Activated CD4-positive, alpha-beta T cell treated with anti-CD3 and anti-CD28 coated beads, Interleukin-2, amount 50 U/mL, for 24 hours (primary cell): ENCODE data around the gene PUSL1.

ENCODE experiments used
- DNase-seq, 2 donors: peaks; one replicate each; pipeline ENCODE4 v3.0.0-alpha.2; 2020; ENCODE audit warnings: low read depth in 1 of 2, low spot score in 1 of 2

PUSL1 gene

DNA sequence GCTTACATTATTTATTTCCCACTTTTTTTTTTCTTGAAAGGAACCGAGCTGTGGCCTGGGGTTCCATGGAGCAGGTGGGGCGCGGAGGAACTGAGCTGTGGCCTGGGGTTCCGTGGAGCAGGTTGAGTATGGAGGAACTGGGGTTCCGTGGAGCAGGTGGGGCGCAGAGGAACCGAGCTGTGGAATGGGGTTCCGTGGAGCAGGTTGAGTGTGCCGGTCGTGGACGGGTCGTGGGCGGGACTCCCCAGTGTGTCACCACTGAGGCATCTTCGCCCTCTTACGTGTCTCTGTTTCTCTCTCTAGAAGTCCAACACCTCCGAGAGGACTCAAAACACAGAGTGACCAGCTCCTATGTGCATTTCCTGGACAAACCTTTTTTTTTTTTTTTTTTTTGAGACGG is 29.4 kb upstream of the PUSL1 start:
- DNase-seq, result no peak

DNA sequence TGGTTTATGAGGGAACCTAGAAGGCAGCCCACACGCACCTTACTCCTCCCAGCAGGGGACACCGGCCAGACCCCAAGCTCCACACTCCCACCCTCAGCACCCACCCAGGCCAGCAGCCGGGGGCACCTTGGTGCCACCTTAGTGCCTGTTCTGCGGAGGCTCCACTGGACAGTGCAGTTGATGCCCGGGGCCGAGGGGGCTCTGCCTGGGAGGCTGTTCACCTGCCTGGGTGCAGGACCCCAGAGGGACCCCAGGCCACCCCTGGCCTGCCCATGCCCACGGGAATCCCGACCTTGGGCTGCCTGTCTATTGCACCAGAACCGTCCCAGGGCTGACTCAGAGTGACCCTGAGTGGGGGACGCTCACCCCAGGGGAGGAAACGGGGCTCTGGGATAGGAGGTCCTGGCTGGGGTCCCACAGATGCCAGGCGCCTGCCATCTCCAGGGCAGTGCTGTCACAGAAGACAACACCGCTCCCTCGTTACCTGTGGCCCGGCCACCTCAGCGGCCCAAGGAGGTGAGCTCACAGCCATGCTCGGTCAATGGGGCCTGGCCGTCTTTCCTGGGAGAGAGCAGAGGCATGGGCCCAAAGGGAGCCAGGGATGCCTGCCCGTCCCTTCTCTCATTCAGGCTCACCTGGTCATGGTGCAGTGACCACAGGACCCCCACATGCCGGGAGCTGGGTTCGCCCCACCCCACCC is 27.5 kb upstream of the PUSL1 start:
- no peak for DNase-seq

DNA sequence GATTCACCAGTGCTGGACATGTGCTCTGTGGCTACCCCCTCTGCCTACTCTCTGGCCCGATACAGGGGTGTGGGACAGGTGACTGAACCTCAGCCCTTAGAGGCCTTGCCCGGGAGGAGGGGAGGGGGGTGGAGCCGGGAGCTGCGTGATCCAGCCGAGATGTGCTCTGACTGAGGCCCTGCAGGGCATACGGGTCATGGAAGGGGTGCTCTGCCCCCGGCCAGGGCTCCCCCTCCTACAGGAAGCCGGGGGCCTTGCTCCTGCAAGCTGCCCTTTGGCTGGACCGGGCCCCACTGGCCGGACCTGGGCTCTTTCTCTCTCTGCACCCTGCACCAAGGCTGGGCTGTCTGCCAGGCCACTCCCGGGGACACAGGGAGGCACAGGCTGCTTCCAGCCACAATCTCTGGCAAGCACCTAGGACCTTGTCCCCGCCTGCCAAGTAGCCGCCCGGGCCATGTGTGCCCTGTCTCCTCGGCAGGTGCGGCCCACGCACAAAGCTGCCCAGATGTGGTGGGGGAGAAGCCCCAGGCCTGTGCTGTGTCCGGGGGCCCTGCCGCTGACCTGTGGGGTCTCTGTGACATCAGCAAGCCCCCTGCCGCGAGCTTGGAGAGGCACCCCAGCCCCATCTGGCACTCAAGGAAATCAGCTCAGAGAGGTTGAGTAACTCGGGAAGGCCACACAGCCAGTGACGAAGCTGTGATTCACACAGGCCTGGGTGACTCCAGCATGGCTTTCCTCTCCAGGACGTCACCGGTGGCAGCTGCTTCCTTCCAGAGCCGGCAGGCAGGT is 26.7 kb upstream of the PUSL1 start:
- no peak for DNase-seq

DNA sequence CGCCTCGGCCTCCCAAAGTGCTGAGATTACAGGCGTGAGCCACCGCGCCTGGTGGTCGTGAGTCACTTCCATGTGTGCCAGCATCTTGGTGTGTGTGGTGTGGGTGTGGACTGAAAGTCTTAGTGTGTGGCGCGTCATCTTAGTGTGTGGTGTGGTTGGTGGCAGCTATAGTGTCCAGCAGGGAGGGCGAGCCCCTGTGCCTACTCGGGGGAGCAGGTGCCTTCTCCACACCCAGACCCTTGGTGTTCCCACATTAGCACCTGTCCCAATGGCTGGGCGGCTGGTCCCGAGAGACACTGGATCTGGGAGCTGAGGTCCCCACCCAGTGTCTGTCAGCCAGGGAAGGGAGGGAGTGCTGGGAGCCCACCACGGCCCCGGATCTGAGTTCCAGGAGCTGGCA is 25.4 kb upstream of the PUSL1 start:
- DNase-seq, result no peak

DNA sequence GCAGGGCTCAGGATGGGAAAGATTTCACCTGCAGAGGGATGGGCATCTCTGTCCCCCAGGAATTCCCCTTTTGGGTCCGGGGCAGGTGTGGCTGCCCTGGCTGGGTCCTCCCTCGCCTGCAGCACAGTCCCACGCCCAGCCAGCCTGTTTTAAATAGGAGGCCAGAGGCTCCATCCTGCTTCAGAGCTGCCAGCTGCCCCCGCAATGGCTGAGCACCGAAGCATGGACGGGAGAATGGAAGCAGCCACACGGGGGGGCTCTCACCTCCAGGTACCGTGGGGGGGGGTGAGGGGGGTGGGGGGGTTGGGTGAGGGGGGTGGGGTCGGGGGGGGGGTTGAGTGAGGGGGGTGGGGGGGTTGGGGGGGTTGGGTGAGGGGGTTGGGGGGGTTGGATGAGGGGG is 24.6 kb upstream of the PUSL1 start:
- DNase-seq, result no peak

DNA sequence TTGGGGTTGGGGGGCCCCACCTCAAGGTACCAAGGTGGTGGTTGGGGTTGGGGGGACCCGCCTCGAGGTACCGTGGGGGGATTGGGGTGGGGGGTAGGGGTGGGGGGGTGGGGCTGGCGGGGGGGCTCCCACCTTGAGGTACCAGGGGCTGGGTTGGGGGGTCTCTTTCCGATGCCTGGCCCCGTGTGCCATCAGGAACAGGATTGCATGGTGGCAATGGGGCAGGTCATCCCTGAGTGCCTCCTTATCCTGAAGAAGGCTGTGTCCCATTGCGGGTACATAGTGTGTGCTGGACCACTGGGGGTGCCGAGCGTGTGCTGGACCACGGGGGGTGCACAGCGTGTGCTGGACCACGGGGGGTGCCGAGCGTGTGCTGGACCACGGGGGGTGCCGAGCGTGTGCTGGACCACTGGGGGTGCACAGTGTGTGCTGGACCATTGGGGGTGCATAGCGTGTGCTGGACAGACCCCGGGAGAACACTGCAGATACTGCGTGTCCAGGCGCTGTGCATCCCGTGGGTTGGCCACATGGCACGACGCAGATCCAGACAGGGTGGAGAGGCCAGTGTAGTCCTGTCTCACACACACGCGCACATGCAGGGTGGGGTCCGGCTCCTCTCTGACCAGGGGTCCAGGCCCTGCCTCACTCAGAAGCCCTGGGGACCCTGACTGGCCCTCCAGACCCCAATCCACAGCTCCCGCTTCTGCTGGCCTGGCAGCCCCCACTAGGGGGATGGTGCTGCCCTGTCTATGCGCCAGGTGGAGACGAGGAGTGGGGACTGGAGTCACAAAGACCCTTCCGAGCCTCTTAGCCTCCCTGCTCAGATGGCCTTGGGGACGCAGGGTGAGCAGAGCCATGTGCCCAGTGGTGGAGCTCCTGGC is 23.9 kb upstream of the PUSL1 start:
- no peak for DNase-seq

DNA sequence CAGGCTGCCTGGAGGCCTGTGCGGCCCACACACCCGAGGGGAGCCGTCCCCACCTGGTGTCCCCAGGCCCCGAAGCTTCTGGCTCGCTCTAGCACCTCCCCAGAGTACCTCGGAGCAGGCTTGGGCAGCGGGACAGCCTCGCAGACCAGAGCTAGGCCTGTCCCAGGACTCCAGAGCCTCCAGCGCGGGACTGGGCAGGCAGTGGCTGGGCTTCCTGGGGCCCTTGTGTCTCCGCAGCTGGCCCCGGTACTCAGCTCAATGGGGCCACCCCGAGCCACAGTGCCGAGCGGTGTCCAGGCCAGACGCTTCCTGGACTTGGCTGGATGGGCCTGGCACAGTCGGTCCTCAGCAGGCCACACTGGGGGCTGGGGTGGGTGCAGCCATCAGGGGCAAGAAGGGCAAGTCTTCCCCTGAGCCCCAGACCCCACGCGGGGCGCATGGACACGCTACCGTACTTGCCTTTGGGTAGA is 23.3 kb upstream of the PUSL1 start:
- DNase-seq, result no peak

DNA sequence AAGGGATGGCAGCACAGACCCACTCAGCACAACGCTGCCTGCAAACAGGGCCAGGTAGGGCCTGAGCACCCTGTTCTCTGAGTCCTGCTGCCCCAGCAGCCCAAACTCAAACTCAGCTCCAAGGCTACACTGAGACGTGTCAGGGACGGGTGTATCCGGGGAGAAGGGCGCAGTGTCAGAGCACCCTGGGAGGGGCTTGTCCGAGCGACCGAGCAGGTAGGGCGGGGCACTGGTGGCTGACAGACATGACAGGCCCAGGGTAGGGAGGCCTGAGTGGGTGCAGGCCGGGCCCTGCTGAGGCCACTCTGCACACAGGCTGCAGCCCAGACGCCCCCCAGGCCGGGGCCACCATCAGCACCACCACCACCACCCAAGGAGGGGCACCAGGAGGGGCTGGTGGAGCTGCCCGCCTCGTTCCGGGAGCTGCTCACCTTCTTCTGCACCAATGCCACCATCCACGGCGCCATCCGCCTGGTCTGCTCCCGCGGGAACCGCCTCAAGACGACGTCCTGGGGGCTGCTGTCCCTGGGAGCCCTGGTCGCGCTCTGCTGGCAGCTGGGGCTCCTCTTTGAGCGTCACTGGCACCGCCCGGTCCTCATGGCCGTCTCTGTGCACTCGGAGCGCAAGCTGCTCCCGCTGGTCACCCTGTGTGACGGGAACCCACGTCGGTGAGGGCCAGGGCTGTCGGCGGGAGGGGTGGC is 22.6 kb upstream of the PUSL1 start:
- DNase-seq, result no peak

DNA sequence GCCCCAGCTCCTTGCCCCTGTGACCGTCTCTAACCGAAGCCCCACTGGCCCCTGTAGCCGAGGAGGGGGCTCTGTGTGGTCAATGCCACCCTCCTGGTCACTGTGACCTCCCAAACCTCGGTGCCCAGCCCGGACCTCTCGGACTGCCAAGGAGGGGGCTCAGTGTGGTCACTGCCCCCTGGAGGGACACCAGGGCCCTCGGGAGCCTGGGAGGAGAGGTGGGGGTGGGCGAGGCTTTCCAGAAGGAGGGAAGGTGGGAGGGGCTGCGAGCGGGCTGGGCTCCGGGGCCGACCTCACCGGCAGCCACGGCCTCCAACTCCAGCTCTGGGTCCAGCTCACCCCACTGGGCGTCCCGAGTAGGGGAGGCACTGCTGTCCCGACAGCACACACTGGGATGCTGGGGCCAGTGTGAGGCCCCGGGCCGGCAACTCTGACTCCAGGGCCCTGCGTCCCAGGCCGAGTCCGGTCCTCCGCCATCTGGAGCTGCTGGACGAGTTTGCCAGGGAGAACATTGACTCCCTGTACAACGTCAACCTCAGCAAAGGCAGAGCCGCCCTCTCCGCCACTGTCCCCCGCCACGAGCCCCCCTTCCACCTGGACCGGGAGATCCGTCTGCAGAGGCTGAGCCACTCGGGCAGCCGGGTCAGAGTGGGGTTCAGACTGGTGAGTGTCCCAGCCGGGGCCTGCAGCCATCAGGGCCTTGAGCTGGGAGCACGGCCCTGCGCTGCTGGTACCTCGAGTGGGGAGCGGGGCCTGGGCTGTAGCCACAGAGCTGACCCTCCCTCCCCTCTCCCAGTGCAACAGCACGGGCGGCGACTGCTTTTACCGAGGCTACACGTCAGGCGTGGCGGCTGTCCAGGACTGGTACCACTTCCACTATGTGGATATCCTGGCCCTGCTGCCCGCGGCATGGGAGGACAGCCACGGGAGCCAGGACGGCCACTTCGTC is 21.8 kb upstream of the PUSL1 start:
- DNase-seq, result no peak

DNA sequence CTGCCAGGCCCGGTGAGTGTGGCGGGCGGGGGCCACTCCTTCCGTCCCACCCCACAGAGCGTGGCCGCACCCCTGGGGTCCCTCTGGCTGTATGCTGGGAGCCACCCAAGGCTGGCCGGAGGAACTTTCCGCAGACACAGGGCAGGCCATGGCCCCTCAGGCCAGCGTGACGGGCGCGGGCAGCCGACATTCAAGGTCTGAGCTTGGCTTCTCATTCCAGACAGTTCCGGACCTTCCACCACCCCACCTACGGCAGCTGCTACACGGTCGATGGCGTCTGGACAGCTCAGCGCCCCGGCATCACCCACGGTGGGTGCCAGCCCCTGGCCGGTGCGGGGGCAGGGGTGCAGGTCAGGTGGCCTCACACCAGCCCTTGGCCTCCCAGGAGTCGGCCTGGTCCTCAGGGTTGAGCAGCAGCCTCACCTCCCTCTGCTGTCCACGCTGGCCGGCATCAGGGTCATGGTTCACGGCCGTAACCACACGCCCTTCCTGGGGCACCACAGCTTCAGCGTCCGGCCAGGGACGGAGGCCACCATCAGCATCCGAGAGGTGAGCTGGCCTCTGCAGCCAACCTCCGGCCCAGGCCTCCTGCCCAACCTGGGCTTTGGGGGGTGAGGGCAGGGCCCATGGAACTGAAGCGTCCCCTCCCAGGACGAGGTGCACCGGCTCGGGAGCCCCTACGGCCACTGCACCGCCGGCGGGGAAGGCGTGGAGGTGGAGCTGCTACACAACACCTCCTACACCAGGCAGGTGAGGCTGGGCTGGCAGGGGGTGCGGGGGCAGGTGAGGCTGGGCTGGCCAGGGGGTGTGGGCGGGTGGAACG is 20.9 kb upstream of the PUSL1 start:
- DNase-seq, result no peak

DNA sequence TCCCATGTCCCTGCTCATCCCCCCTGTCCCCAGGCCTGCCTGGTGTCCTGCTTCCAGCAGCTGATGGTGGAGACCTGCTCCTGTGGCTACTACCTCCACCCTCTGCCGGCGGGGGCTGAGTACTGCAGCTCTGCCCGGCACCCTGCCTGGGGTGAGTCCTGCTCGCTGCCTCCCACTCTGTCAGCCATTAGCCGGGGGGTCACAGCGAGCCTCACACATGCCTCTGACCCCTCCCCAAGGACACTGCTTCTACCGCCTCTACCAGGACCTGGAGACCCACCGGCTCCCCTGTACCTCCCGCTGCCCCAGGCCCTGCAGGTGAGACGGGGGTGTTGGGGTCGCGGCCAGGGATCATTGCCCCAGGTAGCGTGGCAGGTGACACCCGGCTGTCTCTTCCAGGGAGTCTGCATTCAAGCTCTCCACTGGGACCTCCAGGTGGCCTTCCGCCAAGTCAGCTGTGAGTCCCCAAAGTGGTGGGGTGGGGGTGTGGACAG is 18.1 kb upstream of the PUSL1 start:
- DNase-seq, result peak; percentile 37 to 61

DNA sequence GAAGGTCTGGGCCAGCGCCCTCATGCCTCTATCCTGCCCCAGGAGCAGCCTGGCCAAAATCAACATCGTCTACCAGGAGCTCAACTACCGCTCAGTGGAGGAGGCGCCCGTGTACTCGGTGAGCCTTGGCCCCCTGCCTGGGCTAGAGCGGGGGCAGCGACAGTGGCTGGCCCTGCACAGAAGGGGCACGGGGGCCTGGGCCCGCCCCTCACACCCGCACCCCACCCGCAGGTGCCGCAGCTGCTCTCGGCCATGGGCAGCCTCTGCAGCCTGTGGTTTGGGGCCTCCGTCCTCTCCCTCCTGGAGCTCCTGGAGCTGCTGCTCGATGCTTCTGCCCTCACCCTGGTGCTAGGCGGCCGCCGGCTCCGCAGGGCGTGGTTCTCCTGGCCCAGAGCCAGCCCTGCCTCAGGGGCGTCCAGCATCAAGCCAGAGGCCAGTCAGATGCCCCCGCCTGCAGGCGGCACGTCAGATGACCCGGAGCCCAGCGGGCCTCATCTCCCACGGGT is 17.3 kb upstream of the PUSL1 start:
- DNase-seq, result no peak

DNA sequence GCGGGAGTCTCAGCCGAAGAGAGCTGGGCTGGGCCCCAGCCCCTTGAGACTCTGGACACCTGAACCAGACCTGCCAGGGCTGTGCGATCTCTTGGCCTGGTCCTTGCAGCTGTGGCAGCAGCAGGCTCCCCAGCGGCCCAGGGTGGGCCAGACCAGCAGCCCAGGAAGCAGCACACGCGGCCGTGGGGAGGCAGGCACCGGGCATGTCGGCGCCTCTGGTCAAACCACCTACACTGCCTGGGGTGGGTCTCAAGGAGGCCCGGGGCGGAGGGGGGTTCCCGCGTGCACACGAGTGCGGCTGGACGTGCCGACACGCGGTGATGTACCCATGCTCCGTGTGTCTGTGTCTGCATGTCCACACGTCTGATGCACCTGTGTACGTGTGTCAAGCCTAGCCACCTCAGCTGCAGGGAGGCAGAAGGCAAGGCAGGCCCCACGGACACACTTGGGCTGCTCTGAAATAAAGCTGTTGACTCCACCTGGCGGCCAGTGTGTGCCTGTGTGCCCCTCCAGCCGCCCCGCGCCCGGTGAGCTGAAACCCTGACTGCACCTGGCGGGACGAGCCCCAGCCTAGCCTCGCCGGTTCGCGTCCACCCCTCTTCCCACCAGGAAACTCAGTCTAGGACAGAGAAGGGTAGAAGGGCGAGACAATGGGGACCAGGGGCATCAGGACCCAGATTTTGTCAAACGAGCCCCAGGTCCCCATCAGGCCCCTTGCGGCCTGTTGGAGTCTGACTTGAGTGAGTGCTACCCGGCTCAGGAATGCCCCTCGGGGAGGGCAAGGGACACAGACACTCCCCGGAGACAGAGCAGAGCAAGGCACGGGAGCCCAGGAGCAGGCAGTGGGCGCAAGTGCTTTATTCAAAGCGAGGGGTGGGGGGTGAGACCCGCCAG is 16.6 kb upstream of the PUSL1 start:
- peak; percentile 51 to 53 for DNase-seq

DNA sequence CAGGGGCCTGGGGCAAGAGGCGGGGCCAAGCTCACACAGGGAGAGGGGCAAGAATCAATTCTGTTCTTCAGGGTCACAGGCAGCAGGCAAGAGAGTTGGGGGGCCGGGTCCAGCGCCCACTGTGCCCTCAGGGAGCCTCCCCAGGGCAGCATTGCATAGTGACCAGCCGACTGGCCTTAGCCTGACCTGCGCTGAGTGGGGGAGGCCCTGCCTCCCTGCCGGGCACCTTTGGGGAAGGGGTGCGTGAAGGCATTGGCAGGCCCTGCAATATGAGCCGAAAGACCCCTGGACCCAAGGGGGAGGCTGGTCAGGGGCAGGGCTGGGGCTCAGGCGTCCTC is 16.0 kb upstream of the PUSL1 start:
- DNase-seq, result no peak

DNA sequence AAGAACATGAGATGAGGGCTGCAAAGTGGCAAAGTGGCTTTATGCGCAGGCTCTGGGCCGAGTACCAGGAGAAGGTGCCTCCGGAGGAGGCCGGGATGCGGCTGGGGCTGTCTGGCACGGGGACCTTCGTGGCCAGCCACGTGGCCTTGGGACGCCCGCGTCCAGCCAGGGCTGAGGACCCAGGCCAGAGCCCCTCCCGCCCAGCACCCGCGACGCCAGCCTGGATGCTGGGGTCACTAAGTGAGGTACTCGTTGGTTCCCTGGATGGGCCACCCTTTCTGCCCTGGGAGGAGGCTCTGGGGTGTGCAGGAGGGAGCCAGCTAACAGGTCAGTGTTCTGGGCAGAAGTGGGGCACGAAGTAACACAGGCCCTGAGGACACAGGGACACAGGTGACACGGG is 15.5 kb upstream of the PUSL1 start:
- DNase-seq, result no peak

DNA sequence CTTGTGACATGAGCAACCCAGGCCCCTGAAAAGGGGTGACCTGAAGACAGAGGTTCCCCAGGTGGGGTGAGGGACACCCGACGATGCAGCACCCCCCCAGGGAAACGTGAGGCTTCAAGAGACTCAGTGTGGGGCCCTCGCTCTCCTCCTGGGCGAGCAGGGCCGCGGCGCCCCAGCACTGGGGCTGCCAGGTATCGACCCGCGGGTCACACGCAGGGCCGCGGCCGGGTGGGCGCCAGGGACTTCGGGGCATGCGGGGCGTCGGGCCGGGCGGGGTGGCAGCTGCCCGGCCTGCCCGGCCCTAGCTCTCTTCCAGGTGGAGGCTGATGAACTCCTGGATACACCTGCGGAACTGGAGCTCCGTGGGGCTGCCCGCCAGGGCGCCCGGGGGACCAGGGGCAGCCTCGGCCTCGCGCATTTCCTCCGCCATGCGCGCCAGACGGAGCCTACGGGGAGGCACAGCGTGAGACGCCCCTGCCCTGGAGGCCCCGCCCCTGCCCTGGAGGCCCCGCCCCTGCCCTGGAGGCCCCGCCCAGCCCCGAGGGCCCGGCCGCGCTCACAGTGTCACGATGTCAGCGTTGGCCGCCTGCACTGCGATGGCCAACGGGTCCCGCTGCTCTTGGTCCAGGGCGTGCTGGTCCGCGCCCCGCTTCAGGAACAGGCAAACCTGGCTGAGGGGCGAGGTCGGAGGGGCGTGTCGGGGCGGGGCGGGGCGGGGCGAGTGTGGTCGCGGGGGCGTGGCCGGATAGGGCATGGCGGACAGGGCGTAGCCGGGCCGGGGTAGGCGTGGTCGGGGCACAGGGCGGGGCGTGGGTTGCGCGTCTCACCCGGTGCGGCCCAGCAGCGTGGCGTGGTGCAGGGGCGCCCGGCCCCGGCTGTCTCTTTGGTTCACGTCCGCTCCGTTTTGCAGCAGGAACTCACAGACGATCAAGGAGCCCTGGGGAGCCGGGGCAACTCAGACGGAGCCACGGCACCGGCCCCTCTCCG is 14.8 kb upstream of the PUSL1 start:
- no peak for DNase-seq
